Left cardiac atrium (tissue), 4 donors: ENCODE results near the gene ARID1B. TPM values are rescaled to one million over a fixed set of nuclear protein-coding genes. Genes with fewer than 3 reads are reported as not detected.

Experiments used
- ATAC-seq, 2 donors: fragments of 200-7000 bp; cut with Tn5 transposase; one replicate each; pipeline ENCODE4 v1.9.1; 2020; ENCODE audit warnings: mild to moderate bottlenecking in 2 of 2, moderate library complexity in 2 of 2
- DNase-seq: peaks from one replicate; pipeline ENCODE4 v3.0.0-alpha.2; 2020
- intact Hi-C, 2 donors: fragments of 100-400 bp; cut with DNase I; formaldehyde crosslinking; loops; one replicate each; pipeline versions ENCODE4 v1.14.1 to v1.15.1; 2022 to 2023
- total RNA-seq, 2 donors: library from RNA; stranded (reverse); fragmentation: NEBNext Ultra II Directional; extraction: Animal tissue kit (Norgen Biotek cat#: 25700); gene quantifications; one replicate each; pipeline ENCODE4 v1.2.1, GENCODE V29; 2021
- donor health status: DM: no; HTN: yes; CAD: no.
- donor health status: DM: no; HTN: yes; CAD: no; lungs with severe emphysema.
- donor health status: DM: yes; HTN: yes; CAD: no.
- donor health status: Dilated cardiomyopathy.

Gene ARID1B
- total RNA-seq, 2 donors from 2014 or later: 45.4 to 48.0 TPM

DNA sequence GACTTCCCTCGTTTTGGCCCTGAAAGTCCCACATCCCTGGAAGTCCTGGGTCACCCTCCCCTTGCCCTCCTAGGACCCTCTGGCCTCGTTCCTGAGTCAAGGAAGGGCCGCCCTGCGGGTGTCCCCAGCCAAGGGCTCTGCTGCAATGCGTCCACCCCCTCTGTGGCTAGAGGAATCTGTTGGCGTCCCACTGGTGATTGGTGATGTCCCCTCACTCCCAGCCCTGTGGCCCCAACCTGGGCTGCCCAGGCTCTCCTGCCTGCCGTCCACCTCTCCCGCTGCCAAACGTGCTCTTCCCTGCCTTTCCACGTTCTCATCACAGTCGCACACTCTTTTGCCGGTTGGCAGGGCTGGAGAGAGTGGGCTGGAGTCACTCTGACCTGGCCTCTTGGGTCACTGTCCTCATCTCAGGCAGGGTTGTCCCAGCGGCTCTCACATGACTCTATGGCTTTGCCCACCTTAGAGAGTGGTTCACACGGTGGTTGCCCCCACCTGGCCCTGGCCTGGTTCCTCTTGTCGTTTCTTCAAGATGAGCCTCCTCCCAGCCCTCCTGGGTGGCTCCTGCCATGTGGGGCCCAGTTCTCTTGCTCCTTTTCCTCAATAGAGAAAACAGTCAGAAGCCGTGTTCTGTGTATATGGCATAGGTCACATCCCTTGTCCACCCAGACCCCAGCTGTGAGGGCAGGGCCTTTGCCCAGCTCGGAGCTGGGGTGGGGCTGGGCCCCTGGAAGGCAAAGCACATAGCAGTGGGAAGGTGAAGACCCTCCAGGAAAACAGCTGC, 445.2 kb downstream of the ARID1B start:
- intact Hi-C loops: no loop called here
- no peak for ATAC-seq
- DNase-seq: no peak

DNA sequence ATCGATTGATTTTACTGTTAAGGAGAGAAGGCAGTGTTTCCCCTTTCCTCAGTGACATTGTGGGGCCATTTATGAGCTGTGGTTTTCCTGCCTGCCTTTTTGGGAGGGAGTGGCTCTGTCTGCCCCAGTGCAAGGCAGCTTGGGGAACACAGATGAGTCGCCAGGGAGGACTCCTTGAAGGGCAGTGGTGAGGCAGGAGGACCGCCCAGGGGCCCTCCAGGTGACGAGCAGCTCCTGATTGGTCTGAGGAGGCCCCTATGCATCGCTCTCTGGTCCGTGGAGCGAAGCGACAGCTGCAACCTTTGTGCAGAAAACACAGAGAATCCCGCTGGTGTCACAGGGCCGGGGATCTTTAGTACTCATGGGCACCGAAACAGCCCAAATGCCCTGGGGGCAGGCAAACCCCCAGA, 445.8 kb downstream of the ARID1B start:
- DNase-seq: no peak
- intact Hi-C loops: no loop called here

DNA sequence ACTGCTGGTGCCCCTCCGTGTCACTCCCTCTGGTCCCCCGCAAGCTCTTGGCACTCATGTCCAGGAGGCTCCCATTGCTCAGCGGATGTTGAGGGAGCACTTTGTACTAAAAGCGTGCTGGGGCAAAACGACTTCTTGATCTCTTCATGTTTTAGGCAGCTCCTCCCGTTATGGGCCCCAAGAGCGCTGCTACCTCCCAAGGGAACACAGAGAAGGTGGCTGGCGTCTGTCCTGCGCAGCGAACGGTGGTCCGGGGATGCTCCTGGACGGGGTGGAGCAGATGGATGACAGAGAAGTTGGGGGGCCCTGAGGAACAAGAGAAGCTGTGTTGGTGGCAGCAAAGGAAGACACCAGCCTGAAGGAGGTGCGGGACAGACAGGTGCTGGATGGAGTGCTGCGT, 446.3 kb downstream of the ARID1B start:
- DNase-seq: no peak
- ATAC-seq: no peak
- intact Hi-C loops: no loop called here

More for the DNA sequence above, 445.8 kb downstream of the ARID1B start:
- no peak for ATAC-seq

DNA sequence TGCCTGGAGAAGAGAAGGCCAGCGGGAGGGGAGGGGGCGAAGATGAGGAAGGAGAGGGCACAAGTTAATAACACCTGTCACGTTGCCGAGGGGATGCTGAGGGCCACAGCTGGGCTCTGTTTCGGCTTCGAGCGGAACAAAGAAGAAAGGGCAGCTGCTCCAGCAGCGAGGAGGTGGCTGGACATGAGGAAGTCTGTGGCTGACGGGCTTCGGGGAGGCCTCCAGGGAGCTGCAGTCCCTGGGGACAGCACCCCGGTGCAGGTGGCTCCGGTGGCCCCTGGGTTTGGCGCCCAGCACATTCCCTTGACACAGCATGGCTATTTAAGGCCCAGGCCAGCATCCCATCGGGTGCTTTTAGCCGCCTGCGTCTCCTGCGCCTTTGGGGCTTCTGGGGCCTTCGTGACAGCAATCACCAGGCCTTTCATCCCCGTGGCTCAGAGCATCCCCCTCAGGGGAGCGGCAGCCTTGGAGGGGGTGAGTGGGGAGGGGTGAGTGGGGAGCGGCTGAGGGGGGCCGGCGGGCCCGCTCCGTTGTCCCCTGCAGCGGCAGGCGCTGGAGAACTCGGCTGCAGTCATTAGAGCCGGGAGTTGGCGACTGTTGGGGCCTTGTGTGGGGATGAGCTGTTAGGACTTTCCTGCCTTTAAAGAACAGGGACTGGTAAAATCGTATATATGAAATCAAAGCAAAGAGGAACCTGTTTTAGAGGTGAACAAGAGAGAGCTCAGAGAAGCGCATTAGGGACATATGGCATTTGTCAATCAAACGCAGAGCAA, 447.2 kb downstream of the ARID1B start:
- ATAC-seq (no peak), DNase-seq (no peak)
- intact Hi-C loops: no loop called here

DNA sequence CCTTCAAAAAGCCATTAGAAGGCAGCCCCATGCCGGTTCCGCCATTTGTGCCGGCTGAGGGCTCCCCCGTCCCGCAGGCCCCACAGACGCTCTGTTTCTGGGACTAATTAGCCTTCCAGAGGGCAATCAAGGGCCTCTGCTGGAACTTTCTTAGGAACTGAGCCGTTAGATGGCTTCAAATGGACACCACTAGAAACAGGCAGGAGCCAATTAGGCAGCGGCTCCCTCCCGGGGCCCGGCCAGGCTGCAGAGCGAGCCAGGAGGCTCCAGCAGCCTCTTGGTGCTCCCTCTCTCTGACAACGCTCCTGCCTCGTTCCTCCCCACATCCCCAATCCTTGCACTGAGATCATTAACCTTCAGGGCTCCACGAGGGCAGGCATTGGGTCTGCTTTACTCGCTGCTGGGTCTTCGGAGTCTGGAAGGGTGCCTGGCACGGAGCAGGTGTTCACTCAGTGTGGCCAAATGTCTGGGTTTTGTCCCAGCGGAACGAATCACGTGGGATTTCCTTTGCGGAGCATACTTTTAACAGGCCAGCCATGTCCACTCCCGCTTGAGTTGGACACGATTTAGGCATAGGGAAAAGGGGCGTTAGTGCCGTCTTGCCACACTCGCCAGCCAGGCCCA, 447.9 kb downstream of the ARID1B start:
- intact Hi-C loops: no loop called here
- DNase-seq: no peak
- ATAC-seq: no peak

DNA sequence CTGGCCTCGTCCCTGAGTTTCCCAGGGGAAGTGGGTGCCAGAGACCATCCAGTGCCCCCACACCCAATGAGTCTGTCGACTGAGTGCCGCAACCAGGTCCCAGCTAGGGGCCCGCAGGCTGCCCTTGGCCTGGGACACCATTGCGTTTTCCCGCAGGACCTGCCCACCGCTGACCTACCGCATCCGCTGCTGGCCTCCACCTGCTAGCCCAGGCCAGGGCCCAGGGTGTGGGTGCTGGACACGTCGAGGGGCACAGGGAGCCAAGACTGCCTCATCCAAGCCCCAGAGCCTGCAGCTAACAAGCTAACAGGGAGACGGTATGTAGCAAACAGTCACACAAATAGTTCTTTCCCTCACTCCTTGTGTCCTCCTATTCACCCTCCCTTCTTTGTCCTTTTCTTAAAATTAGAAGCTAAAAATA, 448.4 kb downstream of the ARID1B start:
- intact Hi-C loops: no loop called here

DNA sequence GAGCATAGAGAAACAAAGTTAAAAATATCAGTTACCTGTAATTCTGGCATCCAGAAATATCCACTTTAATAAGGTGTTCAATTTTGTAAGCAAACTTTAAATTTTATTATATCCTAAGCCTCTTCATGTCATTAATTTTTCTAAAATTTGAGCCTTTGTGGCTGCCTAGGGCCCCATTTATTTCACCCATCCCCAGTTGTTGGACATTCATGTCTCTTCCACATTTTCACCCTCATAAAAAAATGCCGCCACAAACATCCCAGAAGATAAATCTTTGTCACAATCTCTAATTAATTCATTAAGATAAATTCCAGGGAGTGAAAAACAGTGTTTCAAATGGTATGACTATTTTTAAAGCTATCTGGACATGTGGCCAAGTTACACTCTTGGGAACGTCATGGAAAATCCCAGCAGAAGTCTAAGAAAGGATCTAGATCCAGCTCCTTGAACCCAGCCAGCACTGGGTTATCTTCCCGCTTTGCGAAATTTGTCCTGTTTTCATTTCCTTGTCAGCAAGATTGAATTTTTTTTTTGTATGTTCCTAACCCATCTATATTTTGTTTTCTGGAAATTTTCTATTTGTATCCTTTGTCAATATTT, 448.9 kb downstream of the ARID1B start:
- peak; percentile 54 for DNase-seq
- intact Hi-C loops: no loop called here
- peak; percentile 69 to 84 for ATAC-seq

More for the DNA sequence above, 448.4 kb downstream of the ARID1B start:
- ATAC-seq: peak; percentile 14 to 19
- no peak for DNase-seq

DNA sequence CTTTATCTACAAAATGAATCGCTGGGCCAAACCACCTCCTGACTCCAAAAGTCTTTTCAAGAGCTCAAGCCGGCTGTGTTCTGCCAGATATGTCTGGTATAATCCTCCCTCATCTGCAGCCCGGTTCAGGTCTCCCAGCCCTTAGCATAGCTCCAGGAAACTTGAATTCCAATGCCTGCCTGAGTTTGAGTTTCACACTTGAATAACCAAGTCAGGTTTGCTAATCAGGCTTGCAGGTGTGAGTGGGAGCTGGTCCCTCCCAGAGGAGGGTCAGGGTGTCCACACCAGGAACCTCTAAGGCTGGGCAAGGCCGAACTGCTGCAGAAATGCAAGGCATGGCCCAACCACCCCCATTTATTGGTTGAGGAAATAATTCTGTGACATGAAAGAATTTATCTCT, 449.6 kb downstream of the ARID1B start:
- DNase-seq (no peak), ATAC-seq (peak in 1 of 2 donors; percentile 45)
- intact Hi-C loops: no loop called here

DNA sequence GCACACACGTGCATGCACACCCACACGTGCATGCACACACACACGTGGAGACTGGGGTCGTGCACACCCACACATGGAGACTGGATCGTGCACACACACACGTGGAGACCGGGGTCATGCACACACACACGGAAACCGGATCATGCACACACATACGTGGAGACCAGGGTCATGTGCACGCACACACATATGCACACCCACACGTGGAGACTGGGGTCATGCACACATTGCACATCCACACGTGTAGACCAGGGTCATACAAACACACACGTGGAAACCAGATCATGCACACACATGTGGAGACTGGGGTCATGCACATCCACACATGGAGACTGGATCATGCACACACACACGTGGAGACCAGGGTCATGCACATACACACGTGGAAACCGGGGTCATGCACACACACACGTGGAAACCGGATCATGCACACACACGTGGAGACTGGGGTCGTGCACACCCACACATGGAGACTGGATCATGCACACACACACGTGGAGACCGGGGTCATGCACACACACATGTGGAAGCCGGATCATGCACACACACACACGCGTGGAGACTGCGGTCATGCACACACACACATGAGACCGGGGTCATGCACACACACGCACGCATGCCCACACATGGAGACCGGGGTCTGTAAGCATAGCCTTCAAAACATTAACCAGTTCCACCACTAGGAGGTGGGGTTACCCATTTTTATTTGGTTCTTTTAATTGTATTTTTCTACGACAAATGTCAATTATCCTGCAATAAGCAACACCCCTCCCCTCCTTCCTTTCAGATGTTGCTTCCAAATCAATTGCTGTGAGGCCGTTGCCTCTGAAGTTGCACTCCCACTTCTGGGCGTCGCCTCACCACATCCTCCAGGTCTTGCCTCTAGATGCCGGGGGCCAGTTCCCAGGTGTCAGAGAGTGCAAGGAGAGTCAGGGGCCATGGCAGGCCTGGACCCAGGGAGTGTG, 450.3 kb downstream of the ARID1B start:
- intact Hi-C loops: no loop called here
- DNase-seq (no peak), ATAC-seq (no peak)

DNA sequence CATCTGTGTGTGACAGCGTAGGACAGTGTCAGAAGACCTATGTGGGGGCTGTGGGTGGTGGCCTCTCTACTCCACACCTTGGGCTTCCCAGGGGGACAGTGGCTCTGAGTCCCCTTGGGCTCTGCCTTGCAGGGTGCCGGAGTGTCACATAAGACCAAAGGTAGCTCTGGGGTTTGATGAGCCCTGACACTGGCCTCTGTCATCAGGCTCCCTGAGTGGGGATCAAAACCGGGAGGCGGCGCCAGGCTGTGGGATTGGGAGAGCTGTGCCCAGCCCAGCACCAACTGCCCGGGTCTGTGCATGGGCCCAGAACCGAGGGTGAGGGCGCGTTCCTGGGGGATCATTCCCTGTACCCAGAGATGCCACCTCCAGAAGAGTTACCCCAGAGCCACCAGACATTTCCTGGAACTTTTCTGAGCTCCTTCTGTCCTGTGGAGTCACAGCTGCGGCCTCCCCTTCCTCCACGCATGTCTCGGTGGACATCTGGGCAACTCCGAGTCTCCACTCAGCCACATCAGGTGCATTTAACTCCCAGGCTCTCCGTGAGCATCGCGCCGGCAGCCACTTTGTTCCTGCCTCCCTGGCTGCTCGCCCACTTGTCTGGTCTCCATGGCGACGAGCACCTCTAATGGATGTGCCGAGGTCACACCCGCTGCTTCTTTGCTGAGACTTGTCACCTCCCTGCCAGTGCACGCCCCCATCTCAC, 451.4 kb downstream of the ARID1B start:
- intact Hi-C loops: no loop called here
- ATAC-seq: no peak
- DNase-seq: no peak

DNA sequence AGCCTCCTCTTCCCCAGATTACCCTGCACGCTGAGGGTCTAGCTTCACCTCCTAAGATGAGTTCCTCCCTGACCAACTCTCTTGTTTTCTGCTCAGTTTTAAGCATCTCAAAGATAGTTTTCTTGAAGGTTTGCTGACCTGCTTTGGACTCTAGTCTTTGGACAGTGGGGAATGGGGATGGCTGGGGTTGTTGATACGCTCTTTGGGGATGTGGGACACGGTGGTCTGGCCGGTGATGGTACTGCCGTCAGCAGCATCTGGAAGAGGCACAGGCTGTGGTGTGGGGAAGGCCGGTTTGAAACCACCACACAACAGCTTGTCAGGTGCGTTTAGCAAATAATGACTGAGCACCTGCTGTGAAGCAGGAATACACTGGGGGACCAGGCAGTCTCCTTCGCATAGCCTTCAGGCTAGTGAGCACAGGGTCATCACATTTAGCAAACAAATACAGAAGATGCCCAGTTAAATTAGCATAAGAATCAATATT, 452.0 kb downstream of the ARID1B start:
- no peak for DNase-seq
- ATAC-seq: no peak
- intact Hi-C loops: no loop called here

DNA sequence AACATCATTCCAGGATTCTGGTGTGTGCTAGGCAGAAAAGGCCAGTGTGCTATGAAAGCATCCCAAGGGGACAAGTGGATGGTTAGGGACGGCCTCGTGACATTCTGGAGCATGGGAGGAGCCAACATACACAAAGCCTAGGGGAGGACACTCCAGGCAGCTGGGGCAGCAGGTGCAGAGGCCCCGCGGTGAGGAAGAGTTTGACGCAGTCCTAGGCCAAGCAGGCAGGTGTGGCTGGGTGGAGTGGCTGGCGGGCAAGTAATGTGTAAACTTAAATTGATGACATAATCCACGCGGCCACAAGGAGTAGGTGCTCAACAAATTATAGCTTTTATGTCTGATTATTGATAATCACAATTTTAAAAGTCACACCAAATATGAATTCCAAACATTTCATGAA, 452.5 kb downstream of the ARID1B start:
- intact Hi-C loops: no loop called here
- DNase-seq (no peak), ATAC-seq (no peak)

DNA sequence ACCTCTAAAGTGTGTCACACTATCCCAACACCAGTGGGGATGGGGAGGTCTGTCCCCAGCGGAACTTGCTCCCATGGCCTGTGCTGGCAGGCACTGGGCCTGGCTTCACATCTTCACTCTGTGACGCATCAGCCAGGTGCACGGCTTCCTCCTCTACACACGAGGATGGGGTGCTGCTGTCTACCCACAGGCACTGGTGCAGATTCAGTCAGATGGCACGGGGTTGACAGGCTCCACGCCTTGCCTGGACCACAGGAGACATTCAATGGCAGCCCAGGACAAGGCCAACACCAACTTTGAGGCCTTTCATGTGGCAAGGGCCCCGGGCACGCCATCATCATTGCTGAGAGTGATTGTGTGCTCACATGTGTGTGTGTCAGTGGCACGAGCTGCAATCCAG, 453.7 kb downstream of the ARID1B start:
- no peak for ATAC-seq
- DNase-seq: no peak
- intact Hi-C loops: no loop called here

DNA sequence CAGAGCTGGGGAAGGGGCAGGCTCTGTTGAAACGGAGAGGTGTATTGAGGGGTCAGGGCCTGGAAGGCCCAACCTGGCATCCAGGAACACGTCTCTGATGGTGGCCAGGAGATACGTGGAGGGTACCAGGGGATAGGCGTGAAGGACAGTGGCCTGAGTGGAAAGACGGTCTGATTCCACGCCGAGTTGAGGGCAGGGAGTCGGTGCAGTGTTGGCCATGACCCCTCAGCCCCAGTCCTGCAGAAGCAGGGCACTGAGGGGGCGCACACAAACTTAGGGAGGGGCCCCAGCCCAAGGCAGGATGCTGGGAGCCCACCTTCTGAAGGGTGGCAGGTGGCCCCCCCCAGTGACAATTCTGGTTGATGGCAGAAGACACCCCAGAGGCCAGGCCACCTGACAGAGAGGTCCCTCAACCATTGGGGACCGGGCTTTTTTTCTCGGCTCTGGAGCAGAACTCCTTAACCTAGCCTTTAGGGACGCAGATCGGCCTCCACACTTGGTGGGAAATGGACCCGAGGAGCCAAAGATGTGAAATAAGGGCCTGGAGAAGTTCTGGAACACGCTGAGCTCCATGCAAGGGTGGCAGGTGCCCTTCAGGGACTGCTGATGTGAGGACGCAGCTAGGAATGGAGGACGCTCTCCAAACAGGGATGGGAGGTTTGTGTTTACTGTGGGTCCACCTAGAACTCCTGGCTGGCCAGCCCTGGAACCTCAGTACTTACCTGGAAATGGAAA, 455.1 kb downstream of the ARID1B start:
- ATAC-seq (no peak), DNase-seq (no peak)
- intact Hi-C loops: no loop called here

DNA sequence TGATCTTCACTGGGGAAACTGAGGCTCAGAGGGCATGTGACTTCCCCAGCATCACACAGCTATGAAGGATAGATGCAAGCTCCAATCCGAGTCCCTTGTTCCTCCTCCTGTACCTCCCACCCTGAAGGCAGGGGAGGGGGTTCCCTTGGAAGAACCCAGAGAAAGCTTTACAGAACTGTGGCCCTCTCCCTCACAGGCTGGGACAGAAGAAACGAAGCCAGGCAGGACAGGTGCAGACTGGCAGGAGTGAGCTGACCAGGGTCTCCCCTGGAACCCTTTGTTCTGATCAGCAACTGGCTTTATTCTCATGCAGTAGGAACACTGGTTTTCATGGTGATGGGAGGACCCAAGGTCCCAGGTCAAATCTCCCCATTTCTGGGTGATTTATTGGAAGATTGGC, 456.0 kb downstream of the ARID1B start:
- ATAC-seq (no peak), DNase-seq (no peak)
- intact Hi-C loops: no loop called here

DNA sequence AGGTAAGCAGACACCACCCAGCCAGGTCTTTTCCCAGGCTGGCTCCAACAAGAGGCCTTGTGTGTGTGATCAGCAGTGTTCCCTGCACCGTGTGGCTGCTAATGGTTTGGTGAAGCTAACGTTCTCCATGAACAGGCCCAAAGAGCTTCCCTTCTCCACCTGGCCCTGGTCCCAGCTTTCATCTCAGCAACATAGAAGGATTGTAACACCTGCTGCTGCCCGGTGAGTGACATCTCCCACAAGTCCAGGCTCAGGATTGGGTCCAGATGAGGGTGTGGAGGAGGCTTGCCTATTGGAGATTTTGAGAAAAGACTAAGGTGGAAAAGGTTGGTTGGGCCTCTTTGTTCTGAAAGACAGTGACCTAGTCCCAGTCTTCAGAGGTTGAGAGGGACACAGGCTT, 456.5 kb downstream of the ARID1B start:
- no peak for ATAC-seq
- intact Hi-C loops: no loop called here
- DNase-seq: no peak

DNA sequence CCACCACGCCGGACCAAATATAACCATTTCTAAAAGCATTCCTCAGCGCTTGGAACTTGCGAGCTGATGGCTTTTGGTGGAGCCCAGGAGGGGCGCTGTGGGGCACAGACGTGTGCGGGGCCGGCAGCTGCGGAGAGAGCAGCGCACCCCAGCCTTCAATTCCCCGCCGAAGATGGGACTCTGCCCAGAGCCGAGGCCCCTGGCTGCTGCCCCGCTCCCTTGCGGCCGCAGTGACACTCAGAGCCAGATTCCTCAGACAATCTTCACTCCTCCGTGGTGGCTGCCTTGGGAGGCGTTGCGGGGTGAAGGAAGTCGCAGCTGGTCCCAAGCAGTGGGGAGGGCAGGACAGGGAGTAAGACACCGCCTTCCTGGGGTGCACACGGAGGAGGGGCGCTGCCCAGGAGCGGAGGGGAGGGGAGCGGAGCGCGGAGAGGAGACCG, 458.4 kb downstream of the ARID1B start:
- DNase-seq: peak; percentile 70
- intact Hi-C loops: loop anchor here in 1 of 2 donors (5.0 kb wide), 1 partner anchor 37 kb away; no protein-coding TSS in a partner anchor

More for the DNA sequence above, 458.4 kb downstream of the ARID1B start:
- peak; percentile 75 to 82 for ATAC-seq
